GM15510 (cell line): ENCODE results near the gene INTS11.

Source experiments
- POLR2A ChIP-seq: IDR thresholded peaks from 3 replicates; pipeline ENCODE4 v1.6.1; 2011; ENCODE audit warnings: borderline replicate concordance; ENCODE audit not compliant: insufficient read length; ENCODE audit errors: extremely low read depth

INTS11 gene

GRCh38 chr1:1324524-1325287 is at the start of gene INTS11, which contains the start of gene CPTP:
INTS11 (minus strand) TSS chr1:1324660; CDS start chr1:1324608, 52 bp downstream.
CPTP (plus strand) TSS chr1:1324802; CDS start chr1:1326911, 2,109 bp downstream.
- TF ChIP-seq POLR2A = peak; percentile 95

DNA sequence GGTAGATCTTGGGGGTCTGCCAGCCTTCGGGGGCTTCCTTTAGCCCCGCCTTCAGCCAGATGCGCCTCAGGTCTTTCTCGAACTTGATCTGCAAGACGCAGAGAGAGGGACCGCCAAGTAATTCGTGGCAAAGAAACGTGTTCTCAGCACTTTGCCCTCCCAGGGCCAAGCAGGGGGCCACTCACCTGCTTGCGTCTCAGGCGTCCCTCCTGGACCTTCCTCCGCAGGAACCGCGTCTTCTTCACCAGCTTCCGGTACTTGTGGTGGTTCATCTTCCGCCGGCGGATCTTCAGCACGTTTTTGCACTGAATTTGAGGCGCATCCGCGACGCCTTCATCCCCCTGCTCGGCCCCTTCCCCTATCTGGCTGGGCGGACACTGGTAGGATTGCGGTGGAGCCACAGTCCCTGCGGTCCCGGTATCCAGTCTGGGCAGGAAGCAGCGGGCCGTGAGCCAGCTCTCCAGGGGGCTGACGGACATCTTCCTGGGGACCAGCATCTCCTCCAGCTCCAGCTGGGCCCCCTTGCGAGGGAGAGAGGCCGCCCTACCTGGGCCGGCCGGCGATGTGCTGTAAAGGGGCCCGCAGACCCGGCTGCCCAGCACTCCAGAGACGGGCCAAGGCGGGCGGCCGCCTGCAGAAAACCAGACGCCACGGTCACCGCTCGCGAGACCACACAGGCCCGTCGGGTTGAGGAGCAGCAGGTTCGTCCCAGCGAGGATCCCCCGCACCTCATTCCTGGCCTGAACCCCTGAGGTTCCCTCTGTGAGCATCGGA is 49.5 kb upstream of the INTS11 start:
- no peak for TF ChIP-seq POLR2A

DNA sequence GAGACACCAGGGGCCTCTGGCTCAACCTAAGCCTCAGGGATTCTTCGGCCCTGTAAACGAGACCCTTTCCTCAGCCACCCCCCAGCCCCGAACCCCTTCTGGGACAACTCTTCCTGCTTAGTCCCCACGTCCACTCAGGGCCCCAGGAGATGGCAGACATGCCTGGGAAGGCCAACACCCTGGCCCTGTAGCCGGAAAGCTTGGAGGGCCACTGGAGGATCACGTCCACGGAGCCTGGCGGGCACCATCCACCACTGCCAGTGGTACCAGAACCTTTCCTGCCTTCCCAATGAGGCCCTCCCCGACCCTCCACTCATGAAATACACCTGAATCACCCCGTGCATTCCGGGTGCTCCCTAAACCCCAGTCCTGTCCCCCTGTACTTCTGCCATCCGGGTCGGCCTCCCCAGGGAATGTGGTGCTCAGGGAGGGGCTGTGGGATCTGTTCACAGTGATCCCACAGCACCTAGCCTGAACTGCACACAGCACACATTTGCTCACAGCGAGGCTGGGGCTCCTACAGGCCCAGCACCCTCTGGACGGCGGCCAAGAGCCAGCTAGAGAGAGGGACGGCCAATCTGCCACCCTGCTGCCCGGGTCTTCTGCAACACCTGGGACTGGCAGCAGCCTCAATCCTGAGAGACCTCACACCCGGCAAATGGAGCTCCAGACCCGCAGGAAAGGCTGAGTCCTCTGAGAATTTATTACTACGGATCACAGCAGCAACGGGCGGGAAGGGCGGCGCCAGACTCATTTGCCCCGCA is 48.8 kb upstream of the INTS11 start:
- TF ChIP-seq POLR2A = no peak

DNA sequence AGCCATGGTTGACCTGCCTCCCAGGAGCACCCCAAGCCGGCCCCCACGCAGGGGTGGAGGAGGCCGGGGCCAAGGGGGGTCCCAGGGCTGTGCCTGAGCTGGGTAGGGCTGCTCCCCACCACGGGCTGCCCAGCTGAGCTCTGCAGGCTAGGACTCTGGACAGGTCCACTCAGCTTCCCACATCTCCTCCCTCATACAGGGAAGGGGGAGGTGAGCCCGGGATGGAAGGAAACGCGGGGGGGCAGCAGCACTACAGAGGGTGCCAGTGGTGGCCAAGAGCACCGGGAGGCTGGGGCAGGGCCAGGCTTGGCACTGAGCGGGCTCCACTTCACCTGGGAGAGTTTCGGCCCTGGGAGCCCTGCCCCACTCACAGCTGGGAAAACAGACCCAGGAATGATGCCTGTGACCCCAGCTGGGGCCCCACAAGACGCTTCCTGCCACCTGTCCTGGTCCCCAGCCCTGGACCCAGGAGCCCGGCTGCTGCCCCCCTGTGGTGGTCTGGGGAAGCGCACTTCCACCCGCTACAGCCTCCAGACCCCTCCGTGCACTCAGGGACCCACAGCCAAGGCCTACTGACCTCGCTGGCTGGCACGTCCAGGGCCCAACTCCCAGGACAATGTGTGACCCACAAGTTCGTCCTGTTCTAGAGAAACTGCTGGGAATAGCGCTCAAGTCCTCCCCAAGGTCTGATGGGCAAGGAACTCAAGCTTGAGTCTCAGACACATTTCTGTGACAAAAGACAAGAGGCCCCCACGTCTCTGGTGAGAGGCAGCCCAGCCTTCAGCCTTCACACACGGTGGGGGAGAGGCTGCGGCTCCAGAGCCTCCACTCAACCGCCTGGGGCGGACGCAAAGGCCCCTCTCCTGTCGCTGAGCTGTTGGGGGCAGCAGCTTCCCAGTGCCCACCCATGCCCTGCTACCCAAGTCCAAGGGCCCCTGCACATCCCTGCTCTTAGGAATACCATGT is 47.6 kb upstream of the INTS11 start:
- no peak for TF ChIP-seq POLR2A

- no peak for TF ChIP-seq POLR2A
Observed at GRCh38 chr1:1371364-1371745, 46.9 kb upstream of the INTS11 start.

GRCh38 chr1:1370771-1371300 is 46.4 kb upstream of the INTS11 start:
- no peak for TF ChIP-seq POLR2A

DNA sequence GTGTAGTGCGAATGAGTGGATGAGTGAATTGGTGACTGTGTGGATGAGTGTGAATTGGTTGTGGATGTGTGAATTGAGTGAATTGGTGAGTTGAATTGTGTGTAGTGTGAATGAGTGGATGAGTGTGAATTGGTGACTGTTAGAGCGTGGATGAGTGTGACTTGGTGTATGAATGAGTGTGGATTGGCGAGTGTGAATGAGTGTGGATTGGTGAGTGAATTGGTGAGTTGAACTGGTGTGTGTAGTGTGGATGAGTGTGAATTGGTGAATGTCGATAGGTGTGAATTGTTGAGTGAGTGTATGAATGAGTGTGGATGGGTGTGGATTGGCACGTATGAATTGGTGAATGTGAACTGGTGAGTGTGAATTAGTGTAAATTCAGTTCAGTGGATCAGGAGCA is 42.9 kb upstream of the INTS11 start:
- no peak for TF ChIP-seq POLR2A

- no peak for TF ChIP-seq POLR2A
Observed at GRCh38 chr1:1366699-1367066, 42.2 kb upstream of the INTS11 start.

- TF ChIP-seq POLR2A = no peak
Observed at GRCh38 chr1:1365875-1366698, 41.6 kb upstream of the INTS11 start.

DNA sequence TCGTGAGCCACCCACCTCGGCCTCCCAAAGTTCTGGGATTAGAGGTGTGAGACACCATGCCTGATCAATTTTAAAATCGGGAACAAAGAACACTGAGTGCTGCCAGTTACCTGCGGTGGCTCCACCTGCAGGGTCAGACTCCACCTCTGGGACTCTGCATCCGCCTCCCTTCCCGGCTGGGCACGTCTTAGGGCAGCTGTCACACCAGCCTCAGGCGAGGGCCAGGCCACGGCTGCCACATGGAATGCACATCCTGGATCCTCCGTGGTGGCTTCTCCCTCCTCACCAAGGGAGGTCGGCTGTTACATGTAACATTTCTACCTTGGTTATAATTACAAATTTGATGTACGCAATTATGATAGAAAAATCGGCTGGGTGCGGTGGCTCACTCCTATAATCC is 39.8 kb upstream of the INTS11 start:
- TF ChIP-seq POLR2A = no peak

GRCh38 chr1:1361982-1362423 is 37.5 kb upstream of the INTS11 start:
- TF ChIP-seq POLR2A = no peak

- no peak for TF ChIP-seq POLR2A
Observed at GRCh38 chr1:1361233-1361981, 36.9 kb upstream of the INTS11 start.
